Stimulated activated memory B cell treated with anti-CD40 and anti-IgM and Interleukin-4, amounts not matched to agents 10 μg/mL and 1 μg/mL and 100 μg/mL, for 72 hours (primary cell): ENCODE results near the gene NAA15.

ENCODE experiments used
- ATAC-seq: fragments of 150-1000 bp; cut with Tn5 transposase; 2 replicates; pipeline ENCODE4 v1.10.0; 2021
- H3K27ac Mint-ChIP-seq: one replicate; pipeline ENCODE4 v1.8.0; 2022; ENCODE audit warnings: mild to moderate bottlenecking, mixed read lengths
- H3K27me3 Mint-ChIP-seq: one replicate; pipeline ENCODE4 v1.8.0; 2022; ENCODE audit warnings: mixed read lengths
- H3K36me3 Mint-ChIP-seq: one replicate; pipeline ENCODE4 v1.8.0; 2022; ENCODE audit warnings: mixed read lengths
- H3K4me1 Mint-ChIP-seq: one replicate; pipeline ENCODE4 v1.8.0; 2022; ENCODE audit warnings: mixed read lengths
- H3K4me3 Mint-ChIP-seq: one replicate; pipeline ENCODE4 v1.8.0; 2022; ENCODE audit warnings: mild to moderate bottlenecking, moderate library complexity, mixed read lengths
- H3K9me3 Mint-ChIP-seq: one replicate; pipeline ENCODE4 v1.8.0; 2022; ENCODE audit warnings: mixed read lengths

The NAA15 gene

DNA sequence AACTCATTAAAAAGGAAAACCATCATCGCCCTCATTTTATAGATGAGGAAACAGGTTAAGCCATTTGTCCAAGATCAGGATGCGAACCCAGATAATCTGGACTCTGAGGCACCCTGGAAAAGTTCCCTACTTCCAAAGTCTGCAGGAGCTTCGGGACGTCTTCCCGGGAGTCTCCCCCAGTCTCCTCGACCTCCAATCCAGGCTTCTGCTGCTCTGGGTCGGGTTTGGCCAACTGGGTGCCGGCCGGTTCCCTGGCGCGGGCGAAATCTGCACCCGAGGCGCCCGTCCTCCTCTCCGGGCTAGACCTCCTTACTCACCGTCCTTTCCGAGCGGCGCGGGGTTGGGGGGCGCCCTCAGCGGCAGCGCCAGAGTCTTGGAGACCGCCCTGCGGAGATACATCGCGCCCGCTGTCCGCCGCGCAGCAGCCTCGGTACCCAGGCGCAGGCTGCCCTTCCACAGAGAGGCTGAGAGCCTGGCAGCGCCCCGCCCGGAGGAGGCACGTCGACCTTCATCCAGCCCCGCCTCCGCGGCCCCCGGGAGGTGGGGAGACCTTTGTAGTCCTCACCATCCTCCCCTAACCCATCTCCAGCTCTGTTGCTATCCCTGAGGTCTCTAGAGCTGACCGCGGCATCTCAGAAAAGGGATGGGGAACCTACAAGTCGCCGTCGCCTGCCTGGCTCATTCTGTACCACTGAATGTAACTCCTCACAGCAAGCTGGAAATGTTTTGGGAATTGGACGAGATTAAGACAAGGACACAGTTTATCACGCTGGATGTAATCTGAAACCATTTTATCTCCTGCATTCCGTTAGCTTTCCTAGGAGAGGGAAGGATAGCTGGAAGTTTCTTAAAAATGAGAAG is 21.3 kb upstream of the NAA15 start, which contains the start of gene MGARP:
Gene MGARP (minus strand): TSS at position 466 of the 861 bp plus-strand sequence. CDS start 67 bp downstream, at position 399.
- H3K4me1 Mint-ChIP-seq = peaks cover 20% of the 10 kb centered on the region
- peak; percentile 76 for ATAC-seq
- peaks cover 39% of the 10 kb centered on the region for H3K27me3 Mint-ChIP-seq
- peaks cover 7% of the 10 kb centered on the region for H3K36me3 Mint-ChIP-seq
- peak within 1 kb of the TSS; percentile 78 for H3K4me3 Mint-ChIP-seq
- H3K27ac Mint-ChIP-seq = no peak within 1 kb of the TSS
- peaks cover 5% of the 10 kb centered on the region for H3K9me3 Mint-ChIP-seq

DNA sequence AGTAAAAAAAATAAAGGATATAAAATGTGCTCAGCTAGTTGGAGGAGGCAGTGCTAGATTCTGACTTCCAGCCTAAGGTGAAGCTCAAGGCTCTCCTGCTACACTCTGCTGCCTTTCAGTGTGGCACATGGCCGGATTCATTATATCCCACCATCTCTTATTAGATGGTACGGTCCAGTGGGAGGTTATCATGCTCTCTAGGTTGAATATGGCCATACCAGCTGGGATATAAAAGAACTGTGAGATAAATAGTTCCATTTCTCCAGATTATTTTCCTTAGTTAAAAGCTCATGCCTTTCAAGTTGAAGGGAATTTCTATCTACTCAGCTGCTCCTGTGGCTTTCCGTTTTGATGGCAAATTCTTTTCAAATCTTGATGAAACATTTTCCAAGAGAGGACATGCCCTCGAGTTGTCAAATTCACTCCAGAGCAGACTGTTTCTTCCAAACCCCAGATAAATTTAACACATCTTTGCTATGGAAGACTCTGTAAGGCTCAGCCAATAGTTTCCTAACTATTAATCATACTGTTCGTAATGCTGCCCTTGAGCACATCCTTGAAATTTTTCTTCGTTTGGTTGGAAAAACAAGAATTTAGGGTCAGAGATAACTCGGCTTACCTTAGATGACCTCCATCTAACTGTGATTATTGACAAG is 19.1 kb upstream of the NAA15 start:
- Mint-ChIP-seq H3K27ac (no peak overlapping the region), H3K9me3 (peaks cover 5% of the 10 kb centered on the region), H3K27me3 (peaks cover 30% of the 10 kb centered on the region), H3K36me3 (peaks cover 13% of the 10 kb centered on the region), H3K4me3 (no peak overlapping the region), H3K4me1 (peaks cover 20% of the 10 kb centered on the region)
- ATAC-seq = no peak

DNA sequence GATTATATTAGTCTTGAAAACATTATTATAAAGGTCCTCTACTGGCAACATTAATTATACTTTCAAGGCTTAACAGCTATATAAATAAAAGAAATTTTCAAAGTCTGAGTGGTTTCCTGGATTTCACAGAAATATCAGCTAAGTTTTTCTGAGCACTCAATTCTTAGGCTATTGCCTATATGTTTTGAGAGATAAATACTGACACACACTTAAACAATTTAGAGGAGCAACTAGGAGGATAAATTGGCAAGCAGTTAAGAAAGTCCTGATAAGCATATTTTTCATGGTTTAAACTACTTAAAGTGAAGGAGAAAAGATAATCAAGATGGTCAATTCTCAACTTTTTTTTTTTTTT is 18.6 kb upstream of the NAA15 start:
- Mint-ChIP-seq H3K27me3 (peaks cover 30% of the 10 kb centered on the region), H3K27ac (no peak overlapping the region), H3K4me1 (peaks cover 20% of the 10 kb centered on the region), H3K36me3 (peaks cover 13% of the 10 kb centered on the region), H3K4me3 (no peak overlapping the region), H3K9me3 (peaks cover 5% of the 10 kb centered on the region)
- ATAC-seq = no peak

DNA sequence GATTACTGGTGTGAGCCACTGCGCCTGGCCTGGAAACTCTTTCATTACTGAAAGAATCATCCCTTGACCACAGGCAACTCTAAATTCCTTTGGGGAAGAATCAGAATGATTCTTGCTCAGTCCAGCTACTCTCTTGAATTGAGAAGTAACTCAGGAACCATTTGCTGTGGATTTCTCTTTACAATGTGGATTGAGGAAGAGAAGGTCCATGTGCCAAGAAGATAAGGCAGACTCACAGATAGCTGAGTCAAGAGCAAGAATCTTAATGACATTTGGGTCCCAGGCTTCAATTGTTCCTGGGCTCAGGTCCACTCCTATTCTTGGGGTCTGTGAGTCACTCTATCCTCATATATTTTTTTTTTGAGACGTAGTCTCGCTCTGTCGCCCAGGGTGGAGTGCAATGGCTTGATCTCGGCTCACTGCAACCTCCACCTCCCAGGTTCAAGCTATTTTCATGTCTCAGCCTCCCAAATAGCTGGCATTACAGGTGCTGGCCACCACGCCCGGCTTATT is 15.1 kb upstream of the NAA15 start:
- Mint-ChIP-seq H3K27ac (no peak overlapping the region), H3K4me3 (no peak overlapping the region), H3K4me1 (no peaks in the 10 kb centered on the region), H3K9me3 (peaks cover 5% of the 10 kb centered on the region), H3K36me3 (peaks cover 32% of the 10 kb centered on the region), H3K27me3 (peaks cover 2% of the 10 kb centered on the region)
- no peak for ATAC-seq

DNA sequence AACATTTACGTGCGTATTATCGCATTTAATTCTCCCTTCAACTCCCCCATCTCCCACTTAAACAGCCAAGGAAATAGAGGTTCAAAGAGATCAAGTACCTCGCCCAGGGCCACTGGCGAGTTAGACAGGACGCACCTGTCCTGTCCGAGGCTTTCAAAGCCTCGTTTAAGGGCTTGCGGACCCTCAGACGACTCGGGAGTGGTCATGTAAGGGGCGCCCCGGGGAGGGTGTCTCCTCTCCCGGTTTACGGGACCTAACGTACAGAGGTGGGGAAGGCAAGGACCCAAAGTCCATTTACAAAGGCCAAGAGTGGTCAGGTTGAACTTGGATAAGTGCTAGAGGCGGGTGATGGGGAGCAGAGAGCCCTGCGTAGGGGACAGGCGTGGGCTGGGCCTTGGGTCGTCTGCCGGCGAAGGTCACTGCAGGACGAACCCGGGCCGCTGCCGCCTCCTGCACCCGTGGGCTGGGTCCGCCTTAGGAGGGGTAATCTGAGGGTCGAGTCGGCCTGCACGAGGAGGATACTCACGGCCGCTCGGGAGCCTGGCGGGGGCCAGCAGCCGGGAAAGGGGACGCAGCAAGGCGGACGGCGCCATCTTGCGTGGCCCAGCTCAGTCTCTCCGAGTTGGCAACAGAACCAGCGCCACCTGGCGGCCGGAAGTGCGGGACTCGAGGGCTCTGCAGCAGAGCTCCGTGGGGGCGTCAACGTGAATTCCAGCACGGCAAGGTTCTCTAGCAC is 5.9 kb upstream of the NAA15 start:
- H3K27ac Mint-ChIP-seq = peak overlapping the region; percentile 99
- H3K36me3 Mint-ChIP-seq = peaks cover under 1% of the 10 kb centered on the region
- no peaks in the 10 kb centered on the region for H3K27me3 Mint-ChIP-seq
- peak; percentile 99 for ATAC-seq
- H3K4me3 Mint-ChIP-seq = peak overlapping the region; percentile 94
- peaks cover 16% of the 10 kb centered on the region for H3K4me1 Mint-ChIP-seq
- no peaks in the 10 kb centered on the region for H3K9me3 Mint-ChIP-seq

DNA sequence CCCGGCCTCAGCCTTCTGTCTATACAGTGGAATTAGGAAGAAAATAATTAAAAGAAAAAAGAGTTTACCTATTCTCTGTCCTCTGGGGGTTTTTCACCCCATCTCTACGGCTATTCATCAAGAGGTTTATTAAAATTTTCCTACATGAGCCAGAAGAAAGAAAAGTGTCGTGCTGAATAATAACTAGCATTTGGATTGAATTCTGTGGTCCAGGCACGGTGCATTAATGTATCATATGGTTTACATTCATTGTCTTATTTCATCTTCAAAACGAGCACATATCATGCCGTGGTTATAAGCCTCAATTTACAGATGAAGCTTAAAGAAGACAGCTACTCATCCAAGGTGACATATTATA is 5.4 kb upstream of the NAA15 start:
- H3K27ac Mint-ChIP-seq = peak overlapping the region; percentile 99
- H3K4me1 Mint-ChIP-seq = peaks cover 19% of the 10 kb centered on the region
- ATAC-seq = no peak
- H3K36me3 Mint-ChIP-seq = no peaks in the 10 kb centered on the region
- no peaks in the 10 kb centered on the region for H3K9me3 Mint-ChIP-seq
- H3K27me3 Mint-ChIP-seq = no peaks in the 10 kb centered on the region
- H3K4me3 Mint-ChIP-seq = peak overlapping the region; percentile 94

DNA sequence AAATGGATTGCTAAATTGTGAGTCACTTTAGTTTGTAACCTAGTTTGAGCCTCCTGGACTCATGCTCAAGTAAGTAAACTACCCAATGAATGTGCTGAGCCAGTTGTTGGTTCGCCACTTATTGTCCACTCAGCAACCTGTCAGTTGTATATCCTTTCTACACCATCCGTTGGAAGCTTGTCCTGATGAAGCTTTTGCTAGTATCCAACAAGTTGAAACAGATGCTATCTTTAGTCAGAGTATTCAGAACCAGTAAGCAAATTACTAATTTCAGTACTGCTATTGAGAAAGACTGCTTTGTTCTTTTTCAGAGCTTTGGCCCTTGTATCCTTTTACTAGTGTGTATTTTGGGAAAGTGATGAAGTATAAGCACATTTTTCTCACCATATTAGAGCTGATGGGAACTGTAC is 4.3 kb upstream of the NAA15 start:
- Mint-ChIP-seq H3K4me3 (no peak overlapping the region), H3K27me3 (no peaks in the 10 kb centered on the region), H3K4me1 (peaks cover 19% of the 10 kb centered on the region), H3K27ac (no peak overlapping the region), H3K9me3 (no peaks in the 10 kb centered on the region), H3K36me3 (no peaks in the 10 kb centered on the region)
- ATAC-seq = no peak

DNA sequence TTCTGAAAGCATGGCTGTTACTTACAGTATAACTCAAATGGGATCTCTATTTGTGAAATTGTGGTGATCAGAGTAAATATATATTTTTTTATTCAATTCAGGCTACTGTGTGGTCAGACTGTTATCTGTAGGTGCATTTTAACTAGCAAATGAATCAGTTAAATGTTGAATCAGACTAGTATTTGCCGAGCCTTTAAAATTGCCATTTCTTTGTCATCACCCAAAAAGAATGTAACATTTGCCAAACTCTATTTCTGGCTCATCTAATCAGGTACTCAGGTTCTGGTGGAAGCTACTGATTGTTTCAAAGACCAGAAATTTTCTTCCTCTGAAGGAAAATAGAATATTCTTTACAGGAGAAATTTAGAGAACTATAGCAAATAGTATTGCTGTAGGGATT is 1.8 kb upstream of the NAA15 start:
- no peaks in the 10 kb centered on the region for H3K9me3 Mint-ChIP-seq
- H3K27ac Mint-ChIP-seq = peak overlapping the region; percentile 99
- no peaks in the 10 kb centered on the region for H3K27me3 Mint-ChIP-seq
- no peaks in the 10 kb centered on the region for H3K36me3 Mint-ChIP-seq
- no peak overlapping the region for H3K4me3 Mint-ChIP-seq
- H3K4me1 Mint-ChIP-seq = peaks cover 29% of the 10 kb centered on the region
- ATAC-seq = no peak

DNA sequence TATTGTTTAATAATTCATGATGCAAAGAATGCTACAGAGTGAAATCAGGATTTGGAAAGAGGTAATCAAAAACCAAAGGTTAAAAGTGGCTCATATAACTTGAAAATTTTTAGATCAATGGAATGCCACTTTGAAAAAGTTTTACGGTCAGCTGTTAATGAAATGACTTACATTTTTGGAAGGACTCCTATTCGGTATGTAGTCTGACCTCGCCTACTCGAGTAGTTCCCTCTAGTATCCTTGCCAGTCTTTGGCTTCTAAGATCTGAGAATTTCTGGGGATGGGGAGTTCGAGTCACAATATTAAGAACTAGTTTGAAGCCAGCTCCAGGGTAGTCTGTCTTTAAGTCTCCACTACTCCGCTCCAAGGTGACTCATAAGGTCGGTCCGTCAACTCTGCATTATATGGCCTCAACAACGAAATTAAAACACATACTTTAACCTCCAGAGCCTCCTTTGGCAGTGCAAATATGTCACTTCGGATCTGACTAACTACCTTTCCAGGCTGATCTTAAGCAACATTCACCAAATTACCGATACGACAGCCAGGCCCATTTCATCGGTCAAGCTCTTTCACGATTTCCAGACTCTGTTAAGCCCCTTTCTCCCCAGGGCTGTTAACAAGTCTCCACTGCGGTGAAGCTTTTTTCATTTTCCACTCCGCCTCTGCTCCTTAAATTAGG is 733 bp upstream of the NAA15 start:
- no peaks in the 10 kb centered on the region for H3K9me3 Mint-ChIP-seq
- peaks cover 9% of the 10 kb centered on the region for H3K36me3 Mint-ChIP-seq
- no peaks in the 10 kb centered on the region for H3K27me3 Mint-ChIP-seq

DNA sequence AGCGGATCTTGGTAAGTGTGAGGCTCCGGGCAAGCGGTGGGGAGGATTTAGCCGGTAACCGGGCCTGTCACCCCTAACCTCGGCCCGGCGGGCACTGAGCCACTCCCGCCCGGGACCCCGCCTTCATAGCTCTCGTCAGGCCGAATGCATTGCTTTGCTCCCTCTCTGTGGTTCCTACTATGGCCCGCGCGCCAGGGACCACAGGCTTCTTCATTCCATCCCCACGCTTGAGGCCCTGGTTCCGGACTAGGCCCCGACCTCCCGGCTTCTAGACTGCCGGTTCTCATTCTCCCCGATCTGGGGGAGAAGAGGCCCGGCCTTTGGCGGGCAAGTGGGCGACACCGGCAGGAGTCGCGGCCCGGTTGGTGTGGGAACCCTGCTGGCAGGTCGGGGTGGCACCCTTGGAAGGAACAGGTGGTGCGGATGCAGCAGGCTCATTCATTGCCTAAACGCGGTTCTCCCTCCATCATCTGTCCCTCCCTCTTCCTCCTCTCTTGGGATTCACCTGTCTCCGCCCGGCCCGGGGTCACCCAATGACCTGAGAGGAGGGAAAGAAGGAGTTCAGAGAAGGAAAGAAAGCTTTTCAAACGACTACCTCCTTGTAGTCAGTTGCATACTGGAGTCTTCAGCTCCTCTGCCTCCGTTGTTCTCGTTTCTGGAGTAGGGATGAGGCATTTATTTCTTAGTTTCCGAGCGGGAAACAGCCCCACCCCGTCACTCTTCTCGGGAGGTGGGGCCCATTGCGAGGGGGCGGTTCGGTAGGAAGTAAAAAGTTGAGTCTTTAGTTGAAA is 711 bp downstream of the NAA15 start, which contains the start of gene NDUFC1:
Gene NDUFC1 (minus strand): TSS at position 657 of the 791 bp plus-strand sequence. CDS start 6,679 bp downstream, outside the sequence.
- Mint-ChIP-seq H3K36me3 (peaks cover 20% of the 10 kb centered on the region), H3K9me3 (no peaks in the 10 kb centered on the region)
- ATAC-seq = peak; percentile 73

More for the DNA sequence above, 733 bp upstream of the NAA15 start:
- Mint-ChIP-seq H3K4me1 (peaks cover 34% of the 10 kb centered on the region), H3K4me3 (peak overlapping the region; percentile 95), H3K27ac (peak overlapping the region; percentile 99)
- peak; percentile 4 for ATAC-seq

DNA sequence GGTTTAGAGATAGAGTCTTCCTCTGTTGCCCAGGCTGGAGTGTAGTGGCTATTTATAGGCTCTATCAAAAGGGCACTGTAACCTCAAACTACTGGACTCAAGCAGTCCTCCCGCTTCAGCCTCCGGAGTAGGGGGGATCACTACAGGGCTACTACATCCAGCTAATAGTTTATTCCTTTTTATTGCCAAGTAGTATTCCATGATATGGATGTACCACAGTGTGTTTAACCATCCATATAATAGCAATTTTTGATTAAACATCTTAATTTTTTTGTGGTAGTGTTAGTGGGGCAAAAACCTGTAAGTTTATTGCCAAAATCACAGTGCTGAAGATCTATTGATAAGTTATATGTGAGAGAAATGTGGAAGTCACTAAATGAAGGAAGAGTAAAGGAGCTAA is 3.6 kb downstream of the NAA15 start:
- no peak overlapping the region for H3K4me3 Mint-ChIP-seq
- no peak for ATAC-seq
- H3K27ac Mint-ChIP-seq = peak overlapping the region; percentile 56
- no peaks in the 10 kb centered on the region for H3K9me3 Mint-ChIP-seq
- H3K36me3 Mint-ChIP-seq = peaks cover 22% of the 10 kb centered on the region
- no peaks in the 10 kb centered on the region for H3K27me3 Mint-ChIP-seq
- peaks cover 48% of the 10 kb centered on the region for H3K4me1 Mint-ChIP-seq

More for the DNA sequence above, 711 bp downstream of the NAA15 start, which contains the start of gene NDUFC1:
- H3K4me3 Mint-ChIP-seq = peak within 1 kb of the TSS; percentile 95
- peaks cover 38% of the 10 kb centered on the region for H3K4me1 Mint-ChIP-seq
- peak within 1 kb of the TSS; percentile 99 for H3K27ac Mint-ChIP-seq
- no peaks in the 10 kb centered on the region for H3K27me3 Mint-ChIP-seq

DNA sequence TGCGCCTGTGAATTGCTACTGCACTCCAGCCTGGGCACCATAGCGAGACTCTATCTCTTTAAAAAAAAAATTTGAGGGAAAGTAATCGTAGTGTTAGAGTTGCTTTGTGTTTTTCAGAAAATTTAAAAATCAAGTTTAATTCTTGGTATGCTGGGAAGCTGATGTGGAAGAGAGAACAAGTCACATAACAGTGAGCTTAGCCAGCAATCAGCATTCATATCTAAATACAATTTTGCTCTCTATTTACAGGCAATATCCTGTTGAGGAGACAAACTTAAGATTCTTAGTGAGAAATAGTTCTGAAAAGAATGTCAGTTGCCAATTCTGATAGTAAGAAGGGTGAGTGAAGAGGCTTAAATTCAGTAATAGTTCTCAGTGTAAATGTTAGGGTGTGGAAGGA is 10.6 kb downstream of the NAA15 start:
- Mint-ChIP-seq H3K4me3 (no peak overlapping the region), H3K36me3 (peaks cover 12% of the 10 kb centered on the region), H3K4me1 (peaks cover 75% of the 10 kb centered on the region), H3K9me3 (no peaks in the 10 kb centered on the region), H3K27ac (peak overlapping the region; percentile 92), H3K27me3 (no peaks in the 10 kb centered on the region)
- ATAC-seq = no peak

DNA sequence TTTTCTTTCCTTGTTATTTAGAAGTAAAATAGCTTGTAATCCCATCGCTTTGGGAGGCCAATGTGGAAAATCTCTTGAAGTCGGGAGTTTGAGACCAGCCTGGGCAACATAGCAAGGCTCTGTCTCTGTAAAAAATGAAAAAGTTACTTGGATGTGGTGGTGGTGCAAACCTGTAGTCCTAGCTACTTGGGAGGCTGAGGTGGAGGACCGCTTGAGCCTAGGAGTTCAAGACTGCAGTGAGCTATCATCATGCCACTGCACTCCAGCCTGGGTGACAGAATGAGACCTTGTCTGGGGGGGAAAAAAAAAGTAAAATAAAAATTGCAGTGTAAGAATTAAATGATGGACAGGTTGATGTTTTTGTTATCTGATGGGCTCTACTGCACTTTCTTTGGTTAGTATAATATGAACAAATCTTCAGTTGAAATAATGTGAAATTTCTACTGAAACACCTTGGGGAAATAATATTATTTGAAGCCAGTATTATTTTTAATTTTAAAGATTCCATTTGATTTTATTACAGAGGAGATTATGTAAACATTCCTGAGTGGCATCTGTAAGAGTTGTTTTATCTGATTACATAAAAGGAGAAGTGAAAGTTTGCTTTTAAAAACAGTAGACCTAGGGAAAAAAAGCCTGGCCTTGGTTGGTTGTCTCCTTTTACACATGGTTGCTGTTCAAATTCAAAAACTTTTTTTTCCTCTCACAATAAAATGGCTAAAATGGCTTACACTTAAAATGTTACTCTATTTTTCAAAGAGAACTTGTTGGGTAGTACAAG is 11.4 kb downstream of the NAA15 start:
- Mint-ChIP-seq H3K36me3 (peaks cover 12% of the 10 kb centered on the region), H3K27ac (peak overlapping the region; percentile 92), H3K27me3 (no peaks in the 10 kb centered on the region), H3K4me3 (peak overlapping the region; percentile 18), H3K9me3 (no peaks in the 10 kb centered on the region), H3K4me1 (peaks cover 75% of the 10 kb centered on the region)
- no peak for ATAC-seq
